SJCRH30 (cell line): ENCODE results near the gene LRRC26. TPM values are rescaled to one million over a fixed set of nuclear protein-coding genes. Genes with fewer than 3 reads are reported as not detected.

Experiments used
- DNase-seq, 2 experiments: peaks; one replicate each; pipeline ENCODE4 v3.0.0-alpha.2; 2015 to 2020
- H3K27ac ChIP-seq: fragments of 250-450 bp; sonication (Bioruptor Pico); 2 replicates; pipeline ENCODE4 v1.5.1; 2020; ENCODE audit warnings: mild to moderate bottlenecking, moderate library complexity
- H3K27me3 ChIP-seq: fragments of 250-450 bp; sonication (Bioruptor Pico); 2 replicates; pipeline ENCODE4 v1.5.1; 2020; ENCODE audit warnings: mild to moderate bottlenecking, moderate library complexity
- H3K36me3 ChIP-seq: fragments of 250-450 bp; sonication (Bioruptor Pico); 2 replicates; pipeline ENCODE4 v1.5.1; 2020; ENCODE audit warnings: mild to moderate bottlenecking, moderate library complexity
- H3K4me1 ChIP-seq: fragments of 250-450 bp; sonication (Bioruptor Pico); 2 replicates; pipeline ENCODE4 v1.5.1; 2020; ENCODE audit warnings: mild to moderate bottlenecking, moderate library complexity
- H3K4me3 ChIP-seq: fragments of 250-450 bp; sonication (Bioruptor Pico); 2 replicates; pipeline ENCODE4 v1.5.1; 2020; ENCODE audit warnings: mild to moderate bottlenecking, moderate library complexity
- H3K9me3 ChIP-seq: fragments of 250-450 bp; sonication (Bioruptor Pico); replicated peaks from 2 replicates; pipeline ENCODE4 v1.5.1; 2020; ENCODE audit warnings: mild to moderate bottlenecking, moderate library complexity
- total RNA-seq: library from RNA; depleted of rRNA; stranded (reverse); fragments of >200 nt; shearing (Covaris generic); gene quantifications from 2 replicates; pipeline ENCODE4 v1.2.3, GENCODE V29; 2014; rRNA removed

LRRC26 gene
- total RNA-seq: 0.24 and 0.53 TPM in 2 replicates

DNA sequence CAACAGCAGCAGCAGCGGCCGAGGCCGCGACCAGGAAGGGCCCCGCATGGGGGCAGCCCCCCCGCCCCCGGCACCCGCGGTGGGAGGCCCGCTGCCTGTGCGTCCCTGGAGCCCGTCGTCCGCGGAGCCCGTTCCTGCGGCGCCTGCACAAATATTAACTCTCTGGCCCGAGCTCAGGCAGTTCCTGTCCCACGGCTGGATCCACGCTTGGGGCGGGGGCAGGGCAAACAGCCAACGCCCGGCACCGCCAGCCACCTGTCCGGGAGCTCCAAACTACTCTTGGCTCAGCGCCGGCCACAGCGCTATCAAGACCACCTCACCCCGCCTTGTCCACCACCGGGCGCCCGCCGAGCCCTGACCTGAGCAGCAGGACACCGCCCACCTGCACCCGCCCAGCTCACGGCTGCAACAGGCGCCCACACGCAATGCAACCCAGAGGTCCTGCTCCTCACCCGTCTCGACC is at the start of gene LRRC26:
TSS of gene LRRC26 (minus strand) at position 156 of the 463 bp plus-strand sequence. CDS start at position 48, 108 bp downstream.
- DNase-seq: peak in 1 of 2 experiments; percentile 42
- no peaks in the 10 kb centered on the region for H3K36me3 ChIP-seq
- H3K27ac ChIP-seq: no peak within 1 kb of the TSS
- H3K9me3 ChIP-seq: no peaks in the 10 kb centered on the region
- H3K27me3 ChIP-seq: peaks cover 32% of the 10 kb centered on the region
- H3K4me3 ChIP-seq: peak within 1 kb of the TSS; percentile 11
- H3K4me1 ChIP-seq: peaks cover 62% of the 10 kb centered on the region

GRCh38 chr9:137218754-137219271 is 49.0 kb upstream of the LRRC26 start:
- Histone ChIP-seq H3K27me3 (no peaks in the 10 kb centered on the region), H3K36me3 (peaks cover 15% of the 10 kb centered on the region; the same call in 1 of the 2 replicates), H3K4me1 (peaks cover 8% of the 10 kb centered on the region; the same call in 1 of the 2 replicates), H3K9me3 (no peaks in the 10 kb centered on the region), H3K27ac (no peak overlapping the region), H3K4me3 (no peak overlapping the region)
- no peak for DNase-seq

GRCh38 chr9:137218212-137218753 is 48.4 kb upstream of the LRRC26 start:
- no peak overlapping the region for H3K4me3 ChIP-seq
- peaks cover 15% of the 10 kb centered on the region; the same call in 1 of the 2 replicates for H3K36me3 ChIP-seq
- no peaks in the 10 kb centered on the region for H3K9me3 ChIP-seq
- H3K4me1 ChIP-seq: peaks cover 8% of the 10 kb centered on the region; the same call in 1 of the 2 replicates
- DNase-seq: no peak
- no peak overlapping the region for H3K27ac ChIP-seq
- H3K27me3 ChIP-seq: no peaks in the 10 kb centered on the region

DNA sequence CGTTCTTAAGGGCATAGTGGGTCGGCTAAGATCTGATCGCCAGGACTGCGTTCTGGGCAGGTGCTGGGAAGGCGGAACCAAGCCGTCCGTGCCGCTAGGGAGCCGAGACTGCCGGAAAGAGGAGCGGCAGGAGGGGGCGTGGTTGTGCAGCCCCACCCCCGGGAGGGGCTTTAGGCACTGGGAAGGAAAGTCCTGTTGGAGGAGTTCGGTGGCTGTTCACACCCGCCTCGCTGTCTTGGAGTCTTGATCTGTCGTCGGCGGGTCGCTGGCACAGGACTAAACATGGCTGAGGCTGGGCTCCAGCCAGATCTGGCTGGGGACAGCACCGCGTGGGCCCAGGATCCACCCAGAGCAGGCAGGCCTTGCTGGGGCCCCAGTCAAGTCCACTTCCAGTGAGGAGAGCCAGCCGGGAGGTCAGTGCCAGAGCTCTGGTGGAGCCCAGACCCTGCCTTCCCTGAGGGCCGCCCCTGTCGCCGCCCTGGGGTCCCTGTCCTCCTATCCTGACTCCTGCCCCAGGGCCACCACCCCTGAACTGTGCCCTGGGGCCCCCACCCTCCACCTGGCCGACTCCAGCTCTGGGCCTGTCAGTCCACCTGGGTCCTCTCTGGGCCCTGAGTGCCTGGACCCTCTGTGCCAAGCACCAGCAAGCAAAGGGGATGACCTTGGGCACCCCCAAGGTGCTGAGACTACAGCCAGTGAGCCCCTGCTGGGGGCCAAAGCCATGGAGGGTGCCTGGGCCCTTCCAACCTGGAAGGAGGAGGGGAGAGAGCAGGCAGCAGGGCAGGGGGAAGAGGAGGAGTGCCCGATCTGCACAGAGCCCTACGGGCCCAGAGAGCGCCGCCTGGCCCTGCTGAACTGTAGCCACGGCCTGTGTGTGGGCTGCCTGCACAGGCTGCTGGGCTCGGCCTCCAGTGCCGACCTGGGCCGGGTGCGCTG is 47.7 kb upstream of the LRRC26 start:
- H3K9me3 ChIP-seq: no peaks in the 10 kb centered on the region
- peaks cover 3% of the 10 kb centered on the region; the same call in 1 of the 2 replicates for H3K4me1 ChIP-seq
- H3K27me3 ChIP-seq: no peaks in the 10 kb centered on the region
- H3K4me3 ChIP-seq: no peak overlapping the region
- DNase-seq: no peak
- peaks cover 19% of the 10 kb centered on the region for H3K36me3 ChIP-seq
- no peak overlapping the region for H3K27ac ChIP-seq

- DNase-seq: no peak
- Histone ChIP-seq H3K4me1 (peaks cover 3% of the 10 kb centered on the region; the same call in 1 of the 2 replicates), H3K9me3 (no peaks in the 10 kb centered on the region), H3K36me3 (peaks cover 22% of the 10 kb centered on the region), H3K4me3 (no peak overlapping the region), H3K27me3 (no peaks in the 10 kb centered on the region), H3K27ac (no peak overlapping the region)
Measured at GRCh38 chr9:137216188-137216965, 46.5 kb upstream of the LRRC26 start.

- H3K36me3 ChIP-seq: peaks cover 22% of the 10 kb centered on the region
- H3K27me3 ChIP-seq: no peaks in the 10 kb centered on the region
- H3K4me1 ChIP-seq: no peaks in the 10 kb centered on the region
- H3K9me3 ChIP-seq: no peaks in the 10 kb centered on the region
- DNase-seq: no peak
- no peak overlapping the region for H3K4me3 ChIP-seq
- no peak overlapping the region for H3K27ac ChIP-seq
Measured at GRCh38 chr9:137215196-137215986, 45.5 kb upstream of the LRRC26 start.

DNA sequence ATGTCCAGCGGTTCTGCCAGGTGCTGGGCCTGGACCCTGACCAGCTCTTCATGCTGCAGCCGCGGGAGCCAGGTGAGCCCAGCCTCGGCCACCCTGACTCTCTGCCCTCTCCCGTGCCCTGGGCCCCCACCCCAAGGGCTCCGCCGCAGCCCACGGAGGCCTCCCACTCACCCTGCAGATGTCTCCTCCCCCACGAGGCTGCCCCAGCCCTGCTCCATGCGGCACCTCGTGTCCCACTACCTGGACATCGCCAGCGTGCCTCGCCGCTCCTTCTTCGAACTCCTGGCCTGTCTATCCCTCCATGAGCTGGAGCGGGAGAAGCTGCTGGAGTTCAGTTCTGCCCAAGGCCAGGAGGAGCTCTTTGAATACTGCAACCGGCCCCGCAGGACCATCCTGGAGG is 44.8 kb upstream of the LRRC26 start:
- Histone ChIP-seq H3K4me1 (no peaks in the 10 kb centered on the region), H3K27me3 (no peaks in the 10 kb centered on the region), H3K4me3 (no peak overlapping the region), H3K27ac (no peak overlapping the region), H3K36me3 (peaks cover 22% of the 10 kb centered on the region), H3K9me3 (no peaks in the 10 kb centered on the region)
- no peak for DNase-seq

- H3K27me3 ChIP-seq: no peaks in the 10 kb centered on the region
- H3K27ac ChIP-seq: no peak overlapping the region
- no peaks in the 10 kb centered on the region for H3K9me3 ChIP-seq
- peaks cover 22% of the 10 kb centered on the region for H3K36me3 ChIP-seq
- H3K4me3 ChIP-seq: no peak overlapping the region
- no peaks in the 10 kb centered on the region for H3K4me1 ChIP-seq
- no peak for DNase-seq
Measured at GRCh38 chr9:137213160-137214060, 43.6 kb upstream of the LRRC26 start.

- peaks cover 26% of the 10 kb centered on the region for H3K36me3 ChIP-seq
- no peak overlapping the region for H3K4me3 ChIP-seq
- no peak for DNase-seq
- H3K27ac ChIP-seq: no peak overlapping the region
- no peaks in the 10 kb centered on the region for H3K27me3 ChIP-seq
- no peaks in the 10 kb centered on the region for H3K9me3 ChIP-seq
- no peaks in the 10 kb centered on the region for H3K4me1 ChIP-seq
Measured at GRCh38 chr9:137212520-137212919, 42.7 kb upstream of the LRRC26 start.

- DNase-seq: no peak
- H3K4me1 ChIP-seq: peaks cover 1% of the 10 kb centered on the region
- H3K4me3 ChIP-seq: no peak overlapping the region
- H3K27ac ChIP-seq: no peak overlapping the region
- peaks cover 31% of the 10 kb centered on the region for H3K36me3 ChIP-seq
- no peaks in the 10 kb centered on the region for H3K9me3 ChIP-seq
- no peaks in the 10 kb centered on the region for H3K27me3 ChIP-seq
Measured at GRCh38 chr9:137211532-137211931, 41.7 kb upstream of the LRRC26 start.

DNA sequence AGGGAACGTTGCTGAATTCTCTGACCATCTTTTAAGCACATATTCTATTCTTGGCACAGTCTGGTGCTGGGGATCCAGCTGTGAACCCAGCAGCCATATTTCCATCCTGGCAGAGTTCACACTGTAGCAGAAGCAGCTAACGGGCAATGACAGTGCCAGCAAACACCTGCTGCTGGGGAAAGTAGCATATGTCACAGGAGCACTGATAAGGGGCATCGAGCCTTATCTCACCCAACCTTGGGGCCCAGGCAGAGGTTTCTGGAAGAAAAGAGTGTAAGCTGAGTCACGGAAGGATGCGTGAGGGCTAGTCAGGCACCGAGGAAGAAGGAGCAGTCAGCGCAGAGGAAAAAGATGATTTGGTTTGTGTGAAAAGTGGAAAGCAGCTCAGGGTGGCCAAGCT is 36.8 kb upstream of the LRRC26 start:
- no peaks in the 10 kb centered on the region for H3K9me3 ChIP-seq
- no peaks in the 10 kb centered on the region for H3K27me3 ChIP-seq
- peak overlapping the region; percentile 94 for H3K4me3 ChIP-seq
- H3K36me3 ChIP-seq: peaks cover 9% of the 10 kb centered on the region
- peaks cover 12% of the 10 kb centered on the region for H3K4me1 ChIP-seq
- no peak for DNase-seq
- no peak overlapping the region for H3K27ac ChIP-seq

- peak within 1 kb of the TSS; percentile 55 for H3K27ac ChIP-seq
- H3K4me1 ChIP-seq: peaks cover 12% of the 10 kb centered on the region
- peak; percentile 92 for DNase-seq
- H3K4me3 ChIP-seq: peak within 1 kb of the TSS; percentile 94
- no peaks in the 10 kb centered on the region for H3K27me3 ChIP-seq
- no peaks in the 10 kb centered on the region for H3K9me3 ChIP-seq
- peaks cover 9% of the 10 kb centered on the region for H3K36me3 ChIP-seq
Measured at GRCh38 chr9:137205126-137206069, 35.5 kb upstream of the LRRC26 start, which contains the start of the genes NDOR1 and TMEM203. NDOR1 (plus strand) TSS chr9:137205700; CDS start chr9:137205778, 78 bp downstream. TMEM203 (minus strand) TSS chr9:137205648; CDS start chr9:137205414, 234 bp downstream.
